Measurements from ENCODE around the gene ZNF471.

- TF ChIP-seq, protein P1, sequence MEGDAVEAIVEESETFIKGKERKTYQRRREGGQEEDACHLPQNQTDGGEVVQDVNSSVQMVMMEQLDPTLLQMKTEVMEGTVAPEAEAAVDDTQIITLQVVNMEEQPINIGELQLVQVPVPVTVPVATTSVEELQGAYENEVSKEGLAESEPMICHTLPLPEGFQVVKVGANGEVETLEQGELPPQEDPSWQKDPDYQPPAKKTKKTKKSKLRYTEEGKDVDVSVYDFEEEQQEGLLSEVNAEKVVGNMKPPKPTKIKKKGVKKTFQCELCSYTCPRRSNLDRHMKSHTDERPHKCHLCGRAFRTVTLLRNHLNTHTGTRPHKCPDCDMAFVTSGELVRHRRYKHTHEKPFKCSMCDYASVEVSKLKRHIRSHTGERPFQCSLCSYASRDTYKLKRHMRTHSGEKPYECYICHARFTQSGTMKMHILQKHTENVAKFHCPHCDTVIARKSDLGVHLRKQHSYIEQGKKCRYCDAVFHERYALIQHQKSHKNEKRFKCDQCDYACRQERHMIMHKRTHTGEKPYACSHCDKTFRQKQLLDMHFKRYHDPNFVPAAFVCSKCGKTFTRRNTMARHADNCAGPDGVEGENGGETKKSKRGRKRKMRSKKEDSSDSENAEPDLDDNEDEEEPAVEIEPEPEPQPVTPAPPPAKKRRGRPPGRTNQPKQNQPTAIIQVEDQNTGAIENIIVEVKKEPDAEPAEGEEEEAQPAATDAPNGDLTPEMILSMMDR (IDR thresholded peaks at IDR 0.05; ENCODE audit: low read depth, low read length, poor library complexity, severe bottlenecking) = no peak
- no peak for TF ChIP-seq EZH2phosphoT487 (IDR thresholded peaks at IDR 0.05; ENCODE audit: borderline replicate concordance, low read length)
Measured at GRCh38 chr19:56554272-56554869, 46.7 kb downstream of the ZNF471 start.

Measured in DOHH2 (cell line).